GM21528 (cell line): ENCODE measurements around the gene INHBC.

ENCODE experiments used
- ATAC-seq: cut with Tn5 transposase; IDR thresholded peaks from one replicate; pipeline ENCODE4 v1.9.1; 2021; ENCODE audit warnings: mild to moderate bottlenecking, moderate library complexity; ENCODE audit not compliant: unreplicated experiment, low FRiP score

Gene INHBC

DNA sequence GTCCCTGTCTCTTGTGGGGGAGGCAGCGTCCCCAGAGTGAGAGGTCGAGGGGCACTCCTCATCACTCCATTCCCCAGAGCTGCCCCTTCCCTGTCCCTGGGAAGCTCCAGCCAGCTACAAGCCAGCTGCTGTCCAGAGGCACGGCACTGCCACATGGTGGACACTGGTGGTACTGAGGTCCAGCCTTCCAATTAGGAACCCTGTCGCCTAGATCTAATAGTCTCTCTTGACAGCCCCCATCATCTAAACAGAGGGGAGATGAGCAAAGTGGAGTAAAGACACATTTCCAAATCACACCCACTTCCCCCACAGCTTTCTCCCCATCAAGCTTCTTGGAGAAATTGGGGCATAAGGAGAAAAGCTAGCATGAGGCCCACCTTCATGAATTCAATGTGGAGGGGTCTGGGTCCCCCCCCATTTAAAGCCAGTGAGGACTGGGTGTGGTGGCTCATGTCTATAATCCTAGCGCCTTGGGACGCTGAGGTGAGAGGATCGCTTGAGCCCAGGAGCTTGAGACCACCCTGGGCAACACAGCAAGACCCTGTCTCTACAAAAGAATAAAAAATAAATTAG lies 18.4 kb downstream of the INHBC start:
- no peak for ATAC-seq

DNA sequence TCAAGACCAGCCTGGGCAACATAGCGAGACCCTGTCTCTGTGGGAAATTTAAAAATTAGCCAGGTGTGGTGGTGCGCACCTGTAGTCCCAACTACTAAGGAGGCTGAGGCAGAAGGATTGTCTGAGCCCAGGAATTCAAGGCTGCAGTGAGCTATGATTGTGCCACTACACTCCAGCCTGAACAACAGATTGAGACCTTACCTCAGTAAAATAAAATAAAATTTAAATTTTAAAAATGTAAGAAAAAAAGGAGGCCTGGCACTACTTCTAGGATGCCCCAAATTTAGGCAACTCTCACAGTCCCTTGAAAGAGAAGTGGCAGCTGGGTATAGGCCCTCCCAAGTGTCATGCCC lies 19.6 kb downstream of the INHBC start:
- ATAC-seq = no peak

DNA sequence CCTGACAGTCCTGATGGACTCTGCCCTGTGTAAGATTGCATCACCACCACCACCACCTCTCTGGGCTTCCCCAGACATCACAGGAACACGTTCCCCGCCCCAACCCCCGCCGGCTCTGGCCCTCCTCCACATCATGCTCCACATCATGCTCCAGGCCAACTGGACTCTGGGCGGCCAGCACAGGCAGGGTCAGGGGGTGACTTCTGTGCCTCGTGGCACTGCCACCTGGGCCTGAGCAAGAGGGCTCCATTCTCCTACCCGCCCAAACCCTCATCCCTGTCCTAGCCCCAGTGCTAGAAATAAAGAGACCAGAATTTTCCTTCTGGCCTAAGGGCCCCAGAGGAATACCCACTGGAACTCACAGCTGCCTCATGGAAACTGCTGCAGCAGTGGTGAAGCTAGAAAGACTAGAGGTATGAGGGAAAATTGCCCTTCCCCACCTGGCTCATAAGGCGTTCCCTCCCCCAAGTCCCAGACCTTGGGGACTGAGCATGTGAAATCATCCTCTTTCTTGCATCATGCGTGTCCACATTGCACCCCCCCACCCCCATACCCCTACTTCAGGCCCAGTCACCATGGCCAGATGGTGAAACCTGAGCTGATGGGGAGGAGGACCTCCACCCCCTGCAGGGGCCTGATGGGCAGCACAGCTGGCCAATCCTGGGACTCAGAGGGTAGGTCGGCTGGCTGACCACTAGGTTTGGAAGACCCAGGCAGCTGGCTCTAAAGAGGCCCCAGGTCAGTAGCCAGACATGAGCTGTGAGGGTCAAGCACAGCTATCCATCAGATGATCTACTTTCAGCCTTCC lies 20.2 kb downstream of the INHBC start, which contains the start of gene INHBE:
Gene INHBE, plus strand, starts transcription at position 742 of the 808 bp plus-strand sequence. CDS start 230 bp downstream, outside the sequence.
- no peak for ATAC-seq

DNA sequence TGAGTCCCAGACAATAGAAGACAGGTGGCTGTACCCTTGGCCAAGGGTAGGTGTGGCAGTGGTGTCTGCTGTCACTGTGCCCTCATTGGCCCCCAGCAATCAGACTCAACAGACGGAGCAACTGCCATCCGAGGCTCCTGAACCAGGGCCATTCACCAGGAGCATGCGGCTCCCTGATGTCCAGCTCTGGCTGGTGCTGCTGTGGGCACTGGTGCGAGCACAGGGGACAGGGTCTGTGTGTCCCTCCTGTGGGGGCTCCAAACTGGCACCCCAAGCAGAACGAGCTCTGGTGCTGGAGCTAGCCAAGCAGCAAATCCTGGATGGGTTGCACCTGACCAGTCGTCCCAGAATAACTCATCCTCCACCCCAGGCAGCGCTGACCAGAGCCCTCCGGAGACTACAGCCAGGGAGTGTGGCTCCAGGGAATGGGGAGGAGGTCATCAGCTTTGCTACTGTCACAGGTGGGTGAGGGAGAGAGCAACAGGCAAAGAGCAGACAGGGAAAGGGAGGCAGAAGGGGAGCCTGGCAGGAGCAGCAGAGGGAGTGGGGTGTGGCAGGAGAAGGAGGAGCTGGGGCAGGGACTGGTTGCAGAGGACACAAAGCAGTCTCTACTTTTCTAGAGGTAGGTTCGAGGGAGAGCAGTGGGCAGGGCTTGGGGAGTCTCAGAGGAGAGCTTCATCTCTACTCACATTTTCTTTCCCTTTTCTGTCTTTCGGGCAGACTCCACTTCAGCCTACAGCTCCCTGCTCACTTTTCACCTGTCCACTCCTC lies 21.0 kb downstream of the INHBC start:
- no peak for ATAC-seq

DNA sequence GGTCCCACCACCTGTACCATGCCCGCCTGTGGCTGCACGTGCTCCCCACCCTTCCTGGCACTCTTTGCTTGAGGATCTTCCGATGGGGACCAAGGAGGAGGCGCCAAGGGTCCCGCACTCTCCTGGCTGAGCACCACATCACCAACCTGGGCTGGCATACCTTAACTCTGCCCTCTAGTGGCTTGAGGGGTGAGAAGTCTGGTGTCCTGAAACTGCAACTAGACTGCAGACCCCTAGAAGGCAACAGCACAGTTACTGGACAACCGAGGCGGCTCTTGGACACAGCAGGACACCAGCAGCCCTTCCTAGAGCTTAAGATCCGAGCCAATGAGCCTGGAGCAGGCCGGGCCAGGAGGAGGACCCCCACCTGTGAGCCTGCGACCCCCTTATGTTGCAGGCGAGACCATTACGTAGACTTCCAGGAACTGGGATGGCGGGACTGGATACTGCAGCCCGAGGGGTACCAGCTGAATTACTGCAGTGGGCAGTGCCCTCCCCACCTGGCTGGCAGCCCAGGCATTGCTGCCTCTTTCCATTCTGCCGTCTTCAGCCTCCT lies 21.6 kb downstream of the INHBC start:
- ATAC-seq = no peak

DNA sequence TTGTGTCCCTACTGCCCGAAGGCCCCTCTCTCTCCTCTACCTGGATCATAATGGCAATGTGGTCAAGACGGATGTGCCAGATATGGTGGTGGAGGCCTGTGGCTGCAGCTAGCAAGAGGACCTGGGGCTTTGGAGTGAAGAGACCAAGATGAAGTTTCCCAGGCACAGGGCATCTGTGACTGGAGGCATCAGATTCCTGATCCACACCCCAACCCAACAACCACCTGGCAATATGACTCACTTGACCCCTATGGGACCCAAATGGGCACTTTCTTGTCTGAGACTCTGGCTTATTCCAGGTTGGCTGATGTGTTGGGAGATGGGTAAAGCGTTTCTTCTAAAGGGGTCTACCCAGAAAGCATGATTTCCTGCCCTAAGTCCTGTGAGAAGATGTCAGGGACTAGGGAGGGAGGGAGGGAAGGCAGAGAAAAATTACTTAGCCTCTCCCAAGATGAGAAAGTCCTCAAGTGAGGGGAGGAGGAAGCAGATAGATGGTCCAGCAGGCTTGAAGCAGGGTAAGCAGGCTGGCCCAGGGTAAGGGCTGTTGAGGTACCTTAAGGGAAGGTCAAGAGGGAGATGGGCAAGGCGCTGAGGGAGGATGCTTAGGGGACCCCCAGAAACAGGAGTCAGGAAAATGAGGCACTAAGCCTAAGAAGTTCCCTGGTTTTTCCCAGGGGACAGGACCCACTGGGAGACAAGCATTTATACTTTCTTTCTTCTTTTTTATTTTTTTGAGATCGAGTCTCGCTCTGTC lies 22.3 kb downstream of the INHBC start:
- no peak for ATAC-seq

DNA sequence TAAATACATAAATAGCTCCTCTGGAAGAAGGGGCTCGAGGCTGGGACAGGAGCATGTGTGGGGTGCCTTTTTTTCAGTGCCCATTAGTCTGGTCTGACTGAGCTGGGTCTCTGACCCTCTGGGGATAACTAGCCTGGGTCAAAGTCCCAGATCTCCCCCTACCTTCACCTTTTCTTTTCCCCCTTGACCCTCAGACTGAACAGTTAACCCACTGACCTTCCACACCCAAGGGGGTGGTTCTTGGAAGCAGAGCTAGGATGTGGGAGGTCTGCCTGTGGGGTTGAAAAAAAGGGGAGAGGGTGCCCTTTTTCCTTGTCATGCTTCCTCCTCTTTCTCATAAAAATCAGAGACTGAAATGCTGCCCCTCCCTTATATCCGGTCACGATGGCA lies 24.1 kb downstream of the INHBC start:
- ATAC-seq = no peak

DNA sequence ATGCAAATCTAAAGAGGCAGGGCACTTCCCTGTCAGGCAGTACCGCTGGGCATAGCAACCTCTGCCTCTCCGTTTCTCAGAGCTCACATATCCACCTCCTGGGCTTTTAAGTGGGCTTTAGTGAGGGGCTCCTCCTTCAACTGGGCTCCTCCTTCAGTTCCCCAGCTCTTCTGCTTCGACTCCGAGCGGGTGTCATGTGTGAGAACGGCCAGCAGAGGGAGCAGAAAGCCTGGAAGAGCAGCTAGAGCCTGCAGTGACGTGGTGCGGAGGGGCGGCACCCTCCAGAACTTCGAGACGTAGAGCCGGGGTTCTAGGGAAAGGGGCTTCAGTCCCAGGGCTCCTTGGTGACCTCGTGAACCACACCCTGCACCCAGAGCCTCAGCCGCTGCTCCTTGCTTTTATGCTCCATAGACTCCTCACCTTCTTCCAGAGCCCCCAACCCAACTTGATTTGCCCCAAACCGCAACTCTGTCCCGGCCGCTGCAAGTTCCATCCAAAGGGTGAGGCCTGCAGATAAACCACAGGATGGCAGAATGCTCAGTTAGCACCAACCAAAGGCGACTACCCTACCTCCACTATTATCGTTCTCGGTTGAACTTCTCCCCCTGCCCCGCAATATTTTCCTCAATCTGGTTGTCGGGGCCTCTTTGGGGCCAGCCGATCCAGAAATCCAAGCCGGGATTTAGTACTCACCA lies 24.6 kb downstream of the INHBC start:
- ATAC-seq = peak; percentile 67

DNA sequence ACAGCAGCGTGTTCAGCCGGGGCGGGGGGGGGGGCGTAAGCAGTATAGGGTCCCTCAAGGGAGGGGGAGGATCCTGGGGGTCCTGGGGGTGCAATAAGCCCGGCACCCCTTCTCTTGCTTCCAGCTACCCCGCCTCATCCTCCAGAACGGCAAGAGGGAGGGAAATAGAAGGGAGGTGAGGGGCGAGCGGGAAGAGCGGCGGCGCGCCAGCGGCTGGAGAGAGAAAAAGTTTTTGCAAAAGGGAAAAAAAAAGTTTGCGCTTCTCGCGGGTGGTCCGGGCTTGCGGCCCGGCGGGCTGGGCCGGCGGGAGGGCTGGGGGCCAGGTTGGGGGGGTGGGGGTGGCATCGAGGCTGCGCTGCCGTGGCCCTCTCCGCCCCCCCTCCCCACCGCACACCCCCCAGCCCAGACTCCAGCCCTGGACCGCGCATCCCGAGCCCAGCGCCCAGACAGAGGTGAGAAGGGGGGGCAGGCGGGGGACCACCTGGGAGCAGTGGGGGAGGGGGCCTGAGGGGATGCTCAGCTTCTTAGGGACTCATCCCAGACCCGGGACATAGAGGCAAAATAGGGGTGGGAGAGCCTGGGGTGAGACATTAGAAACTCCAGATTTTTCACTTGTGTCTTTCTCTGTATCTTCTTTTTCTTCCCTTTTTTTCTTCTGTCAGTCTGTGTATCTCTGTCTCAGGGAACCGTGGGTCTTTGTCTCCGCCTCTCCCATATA lies 25.3 kb downstream of the INHBC start, which contains the start of gene GLI1:
Gene GLI1, plus strand, starts transcription at position 36 of the 718 bp plus-strand sequence. CDS start 3,907 bp downstream, outside the sequence.
- ATAC-seq = no peak

DNA sequence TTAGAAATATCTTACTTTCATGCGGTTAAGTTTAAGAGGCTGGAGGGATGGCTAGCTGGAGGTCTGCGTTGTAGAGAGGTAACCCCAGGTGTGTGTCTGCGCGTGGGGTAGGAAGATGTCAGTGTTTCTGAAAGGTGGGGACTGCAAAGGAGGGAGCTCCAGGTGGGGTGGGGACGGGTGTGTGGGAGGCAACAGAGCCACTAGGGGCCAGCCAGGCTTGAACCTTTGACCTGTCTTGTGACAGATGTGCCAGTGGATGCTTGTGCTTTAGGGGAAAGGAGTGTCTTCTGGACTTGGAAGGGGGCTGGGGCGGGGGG lies 25.8 kb downstream of the INHBC start:
- no peak for ATAC-seq

DNA sequence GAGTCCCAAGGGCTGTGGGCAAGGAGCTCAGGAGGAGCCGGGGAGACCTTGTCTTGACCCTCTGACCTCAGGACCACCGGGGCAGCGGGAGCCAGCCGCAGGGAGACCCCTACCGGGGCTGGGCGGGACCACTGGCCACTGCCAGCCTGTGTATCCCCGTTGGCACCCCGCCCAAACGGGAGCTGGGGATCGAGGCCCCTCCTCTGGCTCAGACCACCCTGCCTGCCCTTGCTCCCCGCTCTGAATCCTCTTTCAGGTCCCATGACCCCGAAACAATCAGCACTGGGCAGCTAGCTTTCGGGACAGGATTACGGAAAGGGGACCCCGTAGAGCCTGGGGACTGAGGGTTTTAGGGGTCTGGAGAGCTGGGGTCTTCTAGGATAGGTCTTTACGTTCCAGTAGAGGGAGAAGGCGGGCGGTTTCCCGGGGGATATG lies 26.3 kb downstream of the INHBC start:
- no peak for ATAC-seq

DNA sequence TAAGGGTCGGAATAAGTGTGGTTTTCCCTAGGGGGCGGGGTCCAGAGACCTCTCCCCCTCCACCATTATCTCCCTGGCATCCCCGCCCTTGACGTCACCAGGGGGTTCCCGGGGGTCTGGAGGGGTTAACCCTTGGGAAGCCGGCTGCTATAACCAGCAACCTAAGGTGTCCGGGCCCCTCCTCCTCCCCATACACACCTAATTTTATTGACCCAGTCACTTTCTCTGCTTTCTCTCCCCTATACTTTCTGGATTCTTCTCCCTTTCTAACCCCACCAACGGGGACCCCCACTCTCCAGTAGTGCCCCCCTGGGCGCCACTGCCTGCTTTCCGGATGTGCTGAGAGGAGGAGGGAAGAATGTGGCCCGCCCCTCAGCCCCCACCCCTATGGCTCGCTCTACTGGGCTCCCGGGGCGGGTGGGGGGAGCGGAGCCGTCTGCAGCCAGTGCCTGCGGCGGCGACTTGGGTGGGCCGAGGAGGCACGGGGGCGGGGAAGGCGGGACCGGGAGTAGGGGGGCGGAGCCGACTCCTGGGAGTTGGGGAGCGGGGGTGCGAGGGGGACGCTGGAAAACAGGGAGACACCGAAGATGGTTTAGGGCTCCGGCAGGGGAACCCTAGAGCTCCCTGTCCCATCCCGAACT lies 26.8 kb downstream of the INHBC start:
- ATAC-seq = no peak

DNA sequence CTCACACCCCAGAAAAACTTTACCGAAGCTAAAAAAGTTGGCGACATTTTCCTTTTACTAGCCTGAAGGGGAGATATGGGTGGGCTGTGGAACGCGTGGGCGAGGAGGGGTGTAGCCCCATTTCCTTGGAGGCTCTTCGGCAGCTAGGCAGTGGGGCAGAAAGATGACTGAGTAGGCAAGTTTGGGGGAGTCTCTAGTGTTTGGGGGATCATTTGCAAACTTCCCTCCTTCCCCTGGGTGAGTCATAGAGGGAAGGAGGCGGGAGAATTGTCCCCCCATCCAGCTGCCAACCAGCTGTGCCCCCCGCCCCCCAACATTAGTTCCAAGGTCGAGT lies 27.3 kb downstream of the INHBC start:
- no peak for ATAC-seq

DNA sequence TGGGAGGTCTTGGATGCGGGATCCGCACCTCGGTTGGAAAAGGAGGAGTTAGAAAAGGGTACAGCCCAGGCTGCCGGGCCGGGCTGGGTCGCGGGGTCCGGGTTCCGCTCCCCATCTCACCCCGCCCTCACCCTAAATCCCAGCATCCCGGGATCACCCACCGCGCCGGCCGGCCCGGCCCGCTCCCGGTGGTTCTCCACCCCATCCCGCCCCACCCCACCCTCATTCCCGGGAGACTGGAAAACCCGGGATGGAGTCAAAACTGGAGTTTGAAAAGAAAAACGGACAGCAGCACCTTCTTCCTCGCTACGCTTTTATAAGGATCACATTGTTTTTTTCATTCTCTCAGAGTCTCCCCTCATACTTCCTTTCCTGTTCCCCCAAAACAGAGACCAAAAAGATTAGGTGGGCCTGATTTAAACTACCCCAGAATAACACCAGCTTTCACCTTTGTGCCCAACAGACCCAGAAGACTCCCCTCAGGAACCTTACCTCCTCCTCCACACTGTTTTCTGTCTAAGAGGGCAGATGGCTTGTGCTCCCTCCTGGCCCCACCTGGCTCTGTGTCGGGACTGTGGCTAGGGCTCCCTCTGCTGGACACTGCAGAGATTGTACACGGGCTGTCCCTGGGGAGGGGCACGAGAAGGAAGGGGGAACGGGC lies 27.8 kb downstream of the INHBC start:
- ATAC-seq = peak; percentile 66

DNA sequence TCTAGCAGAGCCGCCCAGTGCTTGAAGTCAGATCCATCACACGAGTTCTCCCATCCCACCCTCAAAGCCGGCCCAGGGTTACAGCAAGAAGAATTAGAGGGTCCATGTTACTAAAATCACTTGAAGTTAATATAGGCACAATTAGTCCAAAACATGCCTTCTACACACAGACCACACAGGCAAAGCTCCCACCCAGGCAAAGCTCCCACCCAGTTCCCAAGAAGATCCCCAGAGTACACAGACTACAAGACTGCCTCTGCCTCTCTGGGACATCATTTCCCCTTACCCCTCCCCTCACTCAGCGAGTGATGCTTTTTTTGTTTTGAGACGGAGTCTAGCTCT lies 28.3 kb downstream of the INHBC start:
- no peak for ATAC-seq

DNA sequence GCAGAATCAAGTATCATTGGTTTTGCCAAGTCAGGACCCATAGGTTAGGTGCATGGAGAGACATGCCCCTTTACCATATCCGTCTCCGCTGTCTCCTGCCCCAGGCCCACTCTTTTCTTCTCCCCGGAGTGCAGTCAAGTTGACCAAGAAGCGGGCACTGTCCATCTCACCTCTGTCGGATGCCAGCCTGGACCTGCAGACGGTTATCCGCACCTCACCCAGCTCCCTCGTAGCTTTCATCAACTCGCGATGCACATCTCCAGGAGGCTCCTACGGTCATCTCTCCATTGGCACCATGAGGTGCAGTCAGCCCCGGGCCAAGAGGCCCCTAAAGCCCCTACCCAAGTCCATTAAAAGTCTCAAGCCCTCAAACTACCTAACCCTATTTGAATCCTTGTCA lies 30.0 kb downstream of the INHBC start:
- no peak for ATAC-seq

DNA sequence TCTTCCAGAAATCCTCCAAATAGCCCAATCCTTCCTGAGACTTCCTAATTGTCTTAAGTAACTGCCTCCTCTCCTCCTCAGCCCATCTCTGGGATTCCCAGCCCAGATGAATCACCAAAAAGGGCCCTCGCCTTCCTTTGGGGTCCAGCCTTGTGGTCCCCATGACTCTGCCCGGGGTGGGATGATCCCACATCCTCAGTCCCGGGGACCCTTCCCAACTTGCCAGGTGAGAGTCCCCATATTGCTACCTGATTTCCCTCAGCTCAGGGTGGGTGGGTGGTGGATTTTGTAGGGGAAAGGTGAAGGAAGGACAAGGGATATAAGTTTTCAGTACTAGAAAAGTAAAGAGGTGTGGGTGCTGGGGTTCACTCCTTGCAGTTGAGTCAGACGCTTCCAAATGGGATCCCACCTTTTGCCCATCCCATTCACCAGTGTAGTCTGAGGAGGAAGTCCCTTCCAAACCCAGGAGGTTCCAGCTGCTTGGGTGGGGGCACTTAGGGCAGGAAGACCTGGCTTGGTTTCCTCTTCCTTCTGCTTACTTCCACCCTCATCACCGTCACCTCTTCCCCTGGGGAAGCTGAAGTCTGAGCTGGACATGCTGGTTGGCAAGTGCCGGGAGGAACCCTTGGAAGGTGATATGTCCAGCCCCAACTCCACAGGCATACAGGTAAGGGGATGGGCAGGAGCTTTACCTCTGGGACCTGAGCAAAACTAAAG lies 30.6 kb downstream of the INHBC start:
- ATAC-seq = no peak
